Measurements from ENCODE around the gene DRC7.
"Not testable (repeated sequence)": the region's sequence is repeated elsewhere in the genome, so short reads cannot be mapped to it uniquely, and the experiment has no call there.

DRC7 gene

GRCh38 chr16:57660715-57661463 lies 33.7 kb upstream of the DRC7 start:
- DNase-seq: no peak

- no peak for DNase-seq
These were observed 33.1 kb upstream of the DRC7 start for GRCh38 chr16:57661510-57661909.

- no peak for DNase-seq
These were observed 32.4 kb upstream of the DRC7 start for GRCh38 chr16:57661936-57662906.

- no peak for DNase-seq
These were observed 31.2 kb upstream of the DRC7 start for GRCh38 chr16:57663436-57663835.

DNA sequence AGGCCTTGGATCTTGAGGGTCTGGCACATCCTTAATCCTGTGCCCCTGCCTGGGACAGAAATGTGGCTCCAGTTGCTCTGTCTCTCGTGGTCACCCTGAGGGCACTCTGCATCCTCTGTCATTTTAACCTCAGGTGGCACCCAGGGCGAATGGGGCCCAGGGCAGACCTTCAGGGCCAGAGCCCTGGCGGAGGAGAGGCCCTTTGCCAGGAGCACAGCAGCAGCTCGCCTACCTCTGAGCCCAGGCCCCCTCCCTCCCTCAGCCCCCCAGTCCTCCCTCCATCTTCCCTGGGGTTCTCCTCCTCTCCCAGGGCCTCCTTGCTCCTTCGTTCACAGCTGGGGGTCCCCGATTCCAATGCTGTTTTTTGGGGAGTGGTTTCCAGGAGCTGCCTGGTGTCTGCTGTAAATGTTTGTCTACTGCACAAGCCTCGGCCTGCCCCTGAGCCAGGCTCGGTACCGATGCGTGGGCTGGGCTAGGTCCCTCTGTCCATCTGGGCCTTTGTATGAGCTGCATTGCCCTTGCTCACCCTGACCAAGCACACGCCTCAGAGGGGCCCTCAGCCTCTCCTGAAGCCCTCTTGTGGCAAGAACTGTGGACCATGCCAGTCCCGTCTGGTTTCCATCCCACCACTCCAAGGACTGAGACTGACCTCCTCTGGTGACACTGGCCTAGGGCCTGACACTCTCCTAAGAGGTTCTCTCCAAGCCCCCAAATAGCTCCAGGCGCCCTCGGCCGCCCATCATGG lies 30.5 kb upstream of the DRC7 start:
- DNase-seq: no peak

DNA sequence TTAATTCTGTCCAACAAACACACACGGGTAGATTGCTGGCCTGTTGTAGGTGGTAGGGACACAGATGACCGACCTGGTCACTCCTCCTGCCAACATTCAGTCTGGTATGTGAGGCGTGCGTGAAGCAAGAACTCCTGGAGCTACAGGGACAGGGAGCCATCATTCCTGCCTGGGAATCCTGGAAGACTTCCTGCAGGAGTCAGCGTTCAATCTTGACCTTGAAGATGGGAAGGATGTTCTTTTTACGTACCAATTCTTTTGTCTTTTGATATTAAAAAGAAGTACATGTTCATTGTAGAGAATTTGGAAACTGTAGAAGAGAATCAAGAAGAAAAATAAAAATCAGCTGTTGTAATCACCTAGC lies 30.0 kb upstream of the DRC7 start:
- DNase-seq: no peak

DNA sequence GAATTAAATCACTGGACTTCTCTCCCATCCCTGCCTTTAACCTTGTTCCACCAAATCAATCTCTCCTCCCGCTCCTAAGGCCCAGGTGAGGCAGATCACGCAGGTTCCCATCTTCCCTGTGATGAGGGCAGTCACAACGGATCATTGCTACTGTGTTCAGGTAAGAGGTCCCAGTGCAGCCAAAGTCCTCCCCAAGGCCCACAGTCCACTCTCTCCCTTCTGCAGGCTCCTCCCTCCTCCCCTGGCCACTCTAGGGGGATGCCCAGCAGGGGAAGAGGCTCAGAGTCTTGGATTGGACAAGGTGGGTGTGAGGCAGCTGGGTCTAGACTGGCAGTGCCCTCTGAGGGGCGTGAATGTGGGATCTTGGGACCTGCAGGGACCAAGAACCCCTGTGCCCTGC lies 29.1 kb upstream of the DRC7 start:
- DNase-seq: no peak

DNA sequence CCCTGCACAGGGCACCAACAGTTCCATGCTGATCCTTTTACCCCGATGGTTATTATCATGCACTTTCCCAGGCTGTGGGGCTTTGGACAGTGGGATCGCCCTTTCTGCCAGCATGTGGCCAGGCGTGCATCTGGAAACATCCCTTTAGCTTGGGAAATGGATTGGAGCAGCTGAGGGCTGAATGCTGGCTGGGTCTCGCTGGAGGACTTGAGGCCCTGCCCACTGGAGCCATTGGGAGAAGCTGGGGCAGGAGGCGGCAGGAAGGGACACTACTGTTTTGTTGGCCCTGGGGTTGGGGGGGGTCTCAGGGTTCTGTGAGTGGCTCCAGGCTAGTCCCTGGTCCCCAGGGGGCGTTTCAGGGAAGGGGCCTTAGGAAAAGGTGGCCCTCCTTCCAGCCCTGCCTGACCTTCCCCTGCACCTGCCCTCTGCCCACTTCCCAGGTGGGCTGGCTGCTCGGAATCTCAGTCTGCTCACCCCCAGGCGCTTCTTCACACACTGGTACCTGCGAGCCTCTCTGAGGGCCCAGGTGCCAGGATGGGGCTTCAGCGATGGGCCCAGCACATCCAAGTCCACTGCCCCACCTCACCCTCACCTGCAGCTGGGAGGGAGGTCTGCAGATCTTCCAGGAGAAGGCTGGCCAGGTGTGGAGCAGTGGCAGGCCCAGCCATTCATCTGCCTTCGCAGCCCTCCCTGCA lies 28.1 kb upstream of the DRC7 start:
- no peak for DNase-seq

DNA sequence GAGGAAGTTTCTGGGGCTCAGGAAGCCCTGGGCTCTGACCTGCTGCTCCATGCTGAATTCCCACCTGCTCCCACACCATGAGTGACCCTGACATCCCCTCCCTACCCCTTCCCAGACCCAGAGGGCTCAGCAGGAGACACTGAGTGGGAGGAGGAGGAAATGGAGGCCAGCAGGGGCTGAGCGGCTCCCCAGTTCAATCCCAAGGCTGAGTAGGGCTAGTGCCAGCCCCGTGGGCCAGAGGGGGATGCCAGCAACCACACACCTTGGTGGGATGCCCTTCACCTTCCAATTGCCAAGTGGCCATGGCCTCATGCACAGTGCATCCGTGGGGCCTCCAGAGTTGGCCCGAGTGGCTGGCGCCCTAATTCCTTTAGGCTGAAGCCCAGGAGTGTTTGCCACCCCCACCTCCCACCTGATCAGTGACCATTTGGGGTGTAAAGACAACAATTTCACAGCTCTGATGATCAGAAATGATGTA lies 27.5 kb upstream of the DRC7 start:
- DNase-seq: no peak

DNA sequence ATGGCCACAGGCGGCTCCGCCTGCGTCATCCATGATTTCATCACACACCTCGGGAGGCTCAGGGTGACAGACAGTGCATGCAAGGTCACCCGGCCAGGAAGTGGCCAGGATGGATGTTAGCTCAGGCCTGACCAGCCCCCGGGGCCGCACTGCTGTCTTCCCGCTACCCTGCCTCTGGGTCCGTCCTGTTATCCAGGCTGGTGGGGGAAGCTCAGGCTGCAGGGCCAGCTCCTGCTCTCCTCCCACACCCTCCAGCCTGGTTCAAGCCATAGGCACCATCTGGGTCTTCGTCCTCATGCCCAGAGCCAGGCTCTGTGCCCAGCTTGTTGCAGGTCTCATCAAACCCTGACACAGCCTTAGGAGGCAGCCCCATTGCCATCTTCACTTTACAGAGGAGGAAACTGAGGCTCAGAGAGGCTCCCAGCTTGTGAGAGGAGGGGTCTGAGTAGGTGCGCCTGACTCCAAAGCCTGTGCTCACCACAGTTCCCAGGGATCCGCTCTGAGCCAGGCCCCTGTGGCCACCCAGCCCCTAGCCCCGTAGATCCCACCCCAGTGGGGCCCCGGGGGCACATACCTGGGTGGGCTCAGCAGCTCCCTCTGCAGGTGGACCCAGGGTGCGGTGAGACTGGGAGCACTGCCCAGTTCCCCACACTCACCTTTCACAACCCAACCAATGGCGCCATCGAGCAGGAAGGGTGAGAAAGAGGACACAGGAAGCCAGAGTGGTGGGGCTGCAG lies 26.9 kb upstream of the DRC7 start:
- DNase-seq: no peak

DNA sequence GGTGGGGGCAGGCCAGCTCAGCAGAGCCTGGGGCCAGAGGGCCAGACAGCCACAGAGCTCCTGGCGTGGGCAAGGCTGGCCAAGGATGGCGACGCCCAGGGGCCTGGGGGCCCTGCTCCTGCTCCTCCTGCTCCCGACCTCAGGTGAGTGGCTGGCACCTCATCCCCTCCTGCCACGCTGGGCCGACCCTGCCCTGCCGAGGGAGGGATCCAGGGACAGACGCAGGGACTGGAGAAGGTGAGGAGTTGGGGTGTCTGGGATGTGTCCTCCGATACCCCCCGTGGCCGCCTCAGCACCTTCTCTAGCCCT lies 26.4 kb upstream of the DRC7 start, which contains the start of gene ADGRG3:
TSS of gene ADGRG3 (plus strand) at position 44 of the 309 bp plus-strand sequence. CDS start at position 86, 42 bp downstream.
- DNase-seq: no peak

- DNase-seq: no peak
These were observed 25.8 kb upstream of the DRC7 start for GRCh38 chr16:57668630-57669475.

DNA sequence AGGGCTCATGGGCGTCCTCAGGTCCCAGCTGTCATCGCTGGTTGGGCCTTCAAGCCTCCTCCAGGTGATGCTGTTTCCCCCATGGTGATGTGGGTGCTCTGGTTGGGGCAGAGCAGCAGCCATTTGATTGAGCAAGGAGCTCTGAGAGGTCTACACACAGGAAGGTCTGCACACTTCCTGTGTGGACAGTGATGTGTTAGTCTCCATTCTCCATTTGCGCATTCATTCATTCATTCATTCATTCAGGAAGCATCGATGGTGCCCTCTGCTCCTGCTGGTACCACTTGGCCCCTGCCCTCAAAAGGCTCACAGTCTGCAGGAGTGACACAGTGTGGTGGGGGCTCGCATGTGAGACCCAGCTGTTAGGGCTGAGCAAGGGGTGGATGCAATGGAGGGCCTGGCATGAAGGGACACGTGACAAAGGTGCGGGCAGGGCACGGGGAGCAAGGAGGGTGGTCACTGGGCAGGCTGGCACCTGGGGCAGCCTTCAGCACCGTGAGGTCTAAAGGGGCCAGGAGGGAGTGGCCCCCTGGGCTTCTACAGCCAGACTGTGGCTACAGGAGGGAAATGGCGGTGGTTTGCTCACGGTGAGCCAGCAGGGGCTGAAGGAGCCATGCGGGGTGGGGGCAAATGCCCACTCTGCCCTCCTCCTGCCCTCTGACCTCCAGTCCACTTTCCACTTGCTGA lies 25.0 kb upstream of the DRC7 start:
- no peak for DNase-seq

- no peak for DNase-seq
These were observed 24.4 kb upstream of the DRC7 start for GRCh38 chr16:57670196-57670595.

GRCh38 chr16:57671451-57671850 lies 23.2 kb upstream of the DRC7 start:
- not testable (repeated sequence) for DNase-seq

- no peak for DNase-seq
These were observed 22.2 kb upstream of the DRC7 start for GRCh38 chr16:57672416-57672815.

DNA sequence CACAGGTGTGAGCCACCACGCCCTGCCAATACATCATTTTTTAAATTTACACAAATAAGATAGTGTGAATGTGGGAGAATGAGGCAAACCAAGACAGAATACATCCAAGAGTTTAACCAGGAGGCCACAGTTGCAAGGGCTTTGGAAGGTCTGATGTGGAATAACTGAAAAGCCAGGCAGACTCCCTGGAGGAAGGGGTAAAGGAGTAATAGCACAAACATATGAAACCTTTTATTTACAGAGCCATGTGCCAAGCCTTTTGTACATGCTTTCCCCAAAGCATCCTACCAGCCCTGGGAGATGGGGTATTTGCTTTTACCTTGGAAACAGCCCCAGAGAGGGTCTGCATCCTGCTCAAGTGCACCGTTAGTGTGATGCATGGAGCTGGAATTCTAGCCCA lies 21.8 kb upstream of the DRC7 start:
- DNase-seq: no peak

DNA sequence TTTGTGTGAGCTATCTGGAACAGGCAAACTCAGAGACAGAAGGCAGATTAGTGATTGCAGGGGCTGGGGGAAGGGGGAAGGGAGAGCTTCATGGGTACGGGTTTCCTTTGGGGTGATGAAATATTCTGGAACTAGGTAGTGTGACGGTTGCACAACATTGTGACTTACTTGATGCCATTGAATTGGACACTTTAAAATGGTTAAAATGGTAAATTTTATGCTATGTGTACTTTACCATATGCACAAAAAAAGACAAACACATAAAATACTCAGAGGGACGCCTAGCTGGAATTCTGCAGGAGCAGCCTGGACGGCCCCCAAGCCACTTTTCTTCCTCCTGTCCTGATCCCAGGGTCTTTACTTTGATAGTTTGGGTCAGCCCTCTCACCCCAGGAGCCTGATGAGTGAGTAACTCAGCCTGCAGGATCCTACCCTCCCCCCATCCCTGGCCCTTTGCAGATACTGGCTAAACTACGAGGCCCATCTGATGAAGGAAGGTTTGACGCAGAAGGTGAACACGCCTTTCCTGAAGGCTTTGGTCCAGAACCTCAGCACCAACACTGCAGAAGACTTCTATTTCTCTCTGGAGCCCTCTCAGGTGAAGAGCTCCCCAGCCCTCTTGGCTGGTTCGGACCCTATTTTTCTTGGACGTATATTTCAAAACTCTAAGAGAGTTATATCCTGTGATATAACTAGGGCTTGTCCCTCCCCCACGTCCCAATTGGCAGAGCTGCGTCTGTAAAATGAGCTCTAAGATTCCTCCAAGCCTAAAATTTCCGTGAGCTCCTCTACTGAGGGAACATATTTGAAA lies 18.7 kb upstream of the DRC7 start:
- no peak for DNase-seq

DNA sequence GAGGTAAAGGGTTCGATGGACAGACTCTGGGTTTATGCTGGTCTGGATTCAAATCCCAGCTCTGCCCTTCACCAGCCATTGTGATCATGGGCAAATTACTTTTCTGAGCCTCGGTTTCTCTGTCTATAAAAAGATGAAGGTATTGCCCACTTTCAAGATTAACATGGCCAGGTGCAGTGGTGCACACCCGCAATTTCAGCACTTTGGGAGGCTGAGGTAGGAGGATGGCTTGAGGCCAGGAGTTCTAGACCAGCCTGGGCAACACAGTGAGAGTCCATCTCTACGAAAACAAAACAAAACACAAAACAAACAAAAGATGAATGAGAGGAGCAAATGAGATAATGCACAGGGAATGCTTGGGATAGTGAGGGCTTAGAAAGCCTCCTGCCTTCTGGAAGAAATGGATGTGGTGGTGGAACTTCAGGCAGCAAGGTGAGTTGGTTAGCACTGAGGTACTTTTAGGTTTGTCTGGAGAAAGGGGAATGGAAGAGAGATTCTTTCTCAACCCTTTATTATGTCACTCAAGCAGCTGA lies 18.0 kb upstream of the DRC7 start:
- DNase-seq: no peak

Data from SIG-M5 (cell line).